HG02763 (cell line): ENCODE data around the gene ISG20L2.

Source experiments
- ATAC-seq: cut with Tn5 transposase; IDR thresholded peaks from one replicate; pipeline ENCODE4 v1.9.1; 2021; ENCODE audit warnings: mild to moderate bottlenecking, moderate library complexity; ENCODE audit not compliant: unreplicated experiment

ISG20L2 gene

GRCh38 chr1:156707417-156708217 is 20.9 kb downstream of the ISG20L2 start:
- no peak for ATAC-seq

- no peak for ATAC-seq
Observed at GRCh38 chr1:156706657-156707416, 21.7 kb downstream of the ISG20L2 start.

- no peak for ATAC-seq
Observed at GRCh38 chr1:156705918-156706656, 22.5 kb downstream of the ISG20L2 start.

DNA sequence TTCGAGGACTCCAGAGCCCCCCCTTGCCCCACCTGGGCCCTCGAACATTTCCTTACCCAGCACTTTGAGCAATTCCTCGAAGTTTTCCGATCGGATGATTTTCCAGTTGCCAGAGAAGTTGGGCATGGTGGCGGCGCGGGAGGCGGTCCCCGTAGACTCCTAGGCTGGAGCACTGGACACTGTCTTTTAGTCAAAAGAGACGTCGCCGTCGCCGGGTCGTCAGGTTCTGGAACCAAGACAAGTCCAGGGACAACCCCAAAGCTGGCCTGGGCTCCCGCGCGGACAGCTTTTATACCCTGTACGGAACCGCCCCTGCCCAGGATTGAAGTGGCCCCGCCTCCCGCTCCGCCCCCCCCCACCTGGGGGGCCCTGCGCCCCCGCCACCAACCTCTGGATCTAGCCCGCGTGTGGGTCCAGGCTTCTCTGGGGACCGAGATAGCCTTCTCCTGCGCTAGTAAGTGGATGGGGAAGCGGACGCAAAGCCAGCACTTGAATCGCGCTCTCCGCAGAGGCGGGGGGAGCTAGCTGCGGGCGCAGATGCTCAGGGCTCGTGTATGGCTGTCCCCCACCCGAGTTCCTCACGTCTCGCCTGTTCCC is 23.1 kb downstream of the ISG20L2 start, which contains the start of gene CRABP2:
TSS of gene CRABP2 (minus strand) at position 263 of the 597 bp plus-strand sequence. CDS start at position 126, 137 bp downstream.
- ATAC-seq: no peak

DNA sequence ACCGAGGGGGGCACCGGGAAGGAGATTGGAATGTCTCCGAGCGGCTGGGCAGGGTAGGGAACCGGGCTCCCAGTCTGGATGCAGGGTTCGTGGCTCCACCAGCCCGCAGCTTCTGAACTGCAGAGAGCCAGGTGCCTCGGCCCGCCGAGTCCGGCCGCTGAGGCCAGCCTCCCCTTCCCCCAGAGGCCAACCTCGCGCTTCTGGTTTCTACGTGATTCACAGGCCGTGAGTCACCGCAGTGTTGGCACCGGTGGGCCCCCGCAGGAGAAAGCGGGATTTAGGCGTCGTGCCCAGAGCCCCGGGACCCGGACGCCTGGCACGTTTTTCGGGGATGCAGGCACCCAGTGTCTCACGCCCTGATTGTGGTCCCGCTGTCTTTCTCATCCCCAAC is 23.6 kb downstream of the ISG20L2 start:
- ATAC-seq: no peak

DNA sequence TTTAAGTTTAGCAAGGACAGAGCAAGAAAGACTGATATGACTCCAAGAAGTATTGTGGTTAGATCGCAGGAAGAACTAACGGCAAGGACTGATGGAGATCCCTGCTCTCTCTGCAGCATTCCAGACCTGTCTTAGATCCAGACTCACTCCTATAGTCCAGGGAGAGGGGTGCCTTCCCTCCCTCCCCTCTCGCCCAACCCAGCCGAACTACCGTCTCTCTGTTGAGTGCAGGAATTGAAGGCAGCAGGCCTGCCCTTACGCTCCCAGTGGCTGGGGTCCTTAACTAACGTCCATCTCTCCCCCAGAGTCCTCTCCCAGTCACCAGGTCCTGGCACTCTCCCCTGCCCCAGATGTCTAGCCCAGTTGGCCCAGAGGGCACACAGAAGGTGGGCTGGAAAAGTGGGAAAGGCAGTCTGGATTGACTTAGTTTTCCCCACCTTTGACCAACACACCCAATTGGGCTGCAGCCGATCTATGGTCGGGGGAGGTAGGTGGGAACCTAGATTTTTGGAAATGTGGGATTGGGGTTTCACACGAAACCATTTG is 24.3 kb downstream of the ISG20L2 start:
- ATAC-seq: no peak

GRCh38 chr1:156703741-156704140 is 24.8 kb downstream of the ISG20L2 start:
- no peak for ATAC-seq

GRCh38 chr1:156703336-156703735 is 25.2 kb downstream of the ISG20L2 start:
- ATAC-seq: no peak

DNA sequence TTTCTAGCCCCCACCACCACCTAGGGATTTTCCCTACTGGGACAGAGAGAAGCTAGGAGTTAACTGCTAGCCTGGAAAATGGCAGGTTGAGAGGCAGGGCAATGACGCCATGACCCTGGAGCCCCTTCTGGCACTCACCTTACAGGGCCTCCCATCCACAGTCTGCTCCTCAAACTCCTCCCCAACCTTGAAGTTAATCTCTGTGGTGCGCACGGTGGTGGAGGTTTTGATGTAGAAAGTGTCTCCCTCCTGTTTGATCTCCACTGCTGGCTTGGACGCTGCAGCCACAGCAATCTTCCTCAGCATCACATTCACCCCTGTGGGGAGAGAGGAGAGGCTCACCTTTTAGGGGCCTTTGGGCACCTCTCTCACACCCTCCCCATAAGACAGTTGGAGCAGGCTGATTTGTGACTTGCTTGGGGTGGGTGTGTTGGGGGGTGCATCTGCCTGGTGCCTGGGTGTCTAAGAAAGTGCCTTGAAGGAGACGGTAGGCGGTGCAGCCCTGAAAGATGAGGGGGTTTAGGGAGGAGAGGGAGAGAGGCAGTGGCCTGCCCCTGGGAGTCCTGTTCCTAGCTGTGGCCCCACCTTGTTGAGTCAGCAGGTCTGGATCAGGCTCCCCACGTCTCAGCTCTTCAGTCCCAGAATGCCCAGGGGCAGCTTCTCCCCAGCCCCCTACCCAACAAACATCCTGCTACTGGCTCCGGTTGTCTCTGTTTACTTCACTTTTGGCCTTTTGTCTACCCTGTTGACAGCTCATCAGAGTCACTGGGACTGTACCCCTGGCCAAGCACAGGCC is 27.6 kb downstream of the ISG20L2 start:
- no peak for ATAC-seq

DNA sequence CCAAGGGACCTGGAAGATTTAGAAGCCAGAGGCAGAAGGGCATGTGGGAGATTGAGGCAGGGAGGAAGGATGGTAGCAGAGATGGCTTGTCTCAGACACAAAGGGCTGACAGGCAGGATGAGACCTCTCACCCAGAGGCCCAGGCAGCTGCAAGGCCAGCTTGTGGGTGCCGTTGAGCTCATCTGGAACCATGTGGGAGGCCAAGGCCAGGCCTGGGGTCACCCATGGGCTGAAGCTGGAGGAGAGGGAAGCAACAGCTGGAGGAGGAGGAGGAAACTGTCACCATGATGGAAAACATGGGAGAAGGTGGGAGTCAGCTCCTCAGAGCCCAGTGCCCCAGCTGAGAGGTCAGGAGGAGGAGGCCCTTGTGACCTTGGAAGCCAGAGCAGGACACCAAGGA is 29.6 kb downstream of the ISG20L2 start:
- no peak for ATAC-seq

DNA sequence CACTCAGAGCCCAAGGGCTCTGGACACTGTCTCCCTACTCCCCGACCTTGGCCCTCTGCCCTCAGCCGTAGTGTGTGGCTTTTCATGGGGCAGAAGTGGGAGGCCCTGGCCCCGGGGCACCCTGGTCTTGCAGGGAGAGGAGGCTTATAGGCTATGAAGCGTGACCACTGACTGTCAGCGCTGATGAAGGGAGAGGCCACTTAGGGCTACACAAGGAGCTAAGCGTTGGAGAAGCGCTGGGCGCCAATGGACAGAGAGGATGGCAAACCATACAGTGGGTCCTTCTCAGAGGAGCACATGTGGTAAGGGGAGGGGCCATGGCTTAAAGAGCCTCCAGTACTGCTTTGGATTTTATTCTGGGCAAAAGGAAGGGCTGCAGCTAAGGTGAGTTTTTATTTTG is 31.1 kb downstream of the ISG20L2 start:
- ATAC-seq: no peak

GRCh38 chr1:156696755-156697154 is 31.8 kb downstream of the ISG20L2 start:
- no peak for ATAC-seq

- ATAC-seq: no peak
Observed at GRCh38 chr1:156694690-156694962, 33.9 kb downstream of the ISG20L2 start.

DNA sequence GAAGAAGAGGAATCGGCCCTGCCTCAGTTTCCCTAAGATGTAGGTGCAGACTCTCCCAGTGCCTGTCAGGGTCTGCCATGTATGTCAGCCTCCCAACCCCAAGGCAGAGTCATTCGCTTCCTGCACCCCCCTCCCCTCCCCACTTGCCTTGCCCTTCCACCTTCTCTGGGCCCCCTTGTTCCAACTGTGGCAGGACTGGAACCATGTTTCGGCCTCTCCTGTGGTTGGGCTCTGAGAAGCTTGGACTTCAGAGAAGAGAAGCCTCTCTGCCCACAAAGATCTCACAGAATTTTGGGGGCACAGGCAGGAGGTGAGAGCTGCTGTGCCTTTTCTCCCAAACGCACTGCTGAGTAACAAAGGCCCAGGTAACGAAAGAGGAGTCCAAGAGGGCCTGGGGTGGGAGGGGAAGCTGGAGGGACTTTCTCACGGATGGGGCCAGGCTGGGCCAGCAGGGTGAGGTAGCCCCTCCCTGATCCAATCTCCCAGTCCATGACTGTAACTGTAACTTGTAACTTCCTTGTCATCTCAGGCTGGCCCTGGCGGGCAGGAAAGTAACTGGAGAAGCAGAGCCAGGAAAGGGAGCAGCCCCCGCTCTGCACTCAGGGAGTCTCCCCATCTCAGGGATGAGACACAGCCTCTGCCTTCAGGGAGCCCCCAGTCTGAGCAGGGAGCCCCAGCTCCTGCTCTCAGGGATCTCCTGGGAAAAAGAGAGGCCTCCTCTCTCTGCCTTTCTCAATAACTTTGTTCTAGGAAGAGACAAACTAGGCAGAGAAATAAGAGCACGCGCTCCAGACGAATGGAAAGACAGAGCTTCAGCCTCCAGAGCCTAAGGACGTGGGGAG is 34.5 kb downstream of the ISG20L2 start:
- ATAC-seq: no peak

DNA sequence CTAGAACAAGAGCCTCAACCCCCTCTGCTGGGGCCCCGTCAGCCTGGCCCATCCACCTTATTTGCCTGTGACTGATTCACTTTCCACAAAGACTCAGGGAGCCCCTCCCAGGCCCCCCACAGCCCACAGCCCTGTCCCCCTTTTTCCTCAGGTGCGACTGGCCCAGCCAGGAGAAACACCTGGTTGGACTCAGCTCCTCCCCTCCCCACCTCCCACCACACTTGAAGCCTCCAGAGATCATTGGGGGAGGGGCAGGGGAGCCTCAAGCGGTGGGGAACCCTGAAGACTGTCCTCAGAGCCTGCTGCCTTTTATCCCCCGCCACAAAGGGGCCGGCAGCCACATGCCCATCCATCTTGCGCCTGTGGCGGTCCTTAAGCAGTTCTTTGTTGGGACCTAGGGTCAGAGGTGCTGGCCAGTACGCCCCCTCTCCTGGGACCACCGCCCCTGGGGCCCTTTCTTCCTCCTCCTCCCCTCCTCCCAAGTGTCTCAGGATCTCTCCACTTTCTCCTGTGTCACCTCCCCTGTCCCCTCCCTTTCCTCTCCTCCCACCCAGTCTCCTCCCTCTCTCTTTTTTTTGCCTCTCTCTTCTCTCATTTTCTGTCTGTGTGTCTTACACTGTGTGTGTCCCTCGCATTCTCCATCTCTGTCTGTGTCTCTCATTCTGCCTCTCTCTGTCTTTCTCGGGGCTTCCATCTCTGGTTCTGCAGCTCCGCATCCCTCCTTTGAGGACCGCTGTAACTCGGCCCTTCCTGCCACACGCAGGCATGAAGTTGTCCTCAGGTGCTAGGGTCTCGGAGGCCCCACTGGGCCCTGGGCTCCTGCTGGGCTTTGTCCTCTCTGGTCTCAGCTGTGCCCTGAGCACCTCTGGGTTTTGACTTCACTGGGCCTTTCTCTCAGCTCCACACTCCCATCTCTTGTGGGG is 35.4 kb downstream of the ISG20L2 start:
- no peak for ATAC-seq

DNA sequence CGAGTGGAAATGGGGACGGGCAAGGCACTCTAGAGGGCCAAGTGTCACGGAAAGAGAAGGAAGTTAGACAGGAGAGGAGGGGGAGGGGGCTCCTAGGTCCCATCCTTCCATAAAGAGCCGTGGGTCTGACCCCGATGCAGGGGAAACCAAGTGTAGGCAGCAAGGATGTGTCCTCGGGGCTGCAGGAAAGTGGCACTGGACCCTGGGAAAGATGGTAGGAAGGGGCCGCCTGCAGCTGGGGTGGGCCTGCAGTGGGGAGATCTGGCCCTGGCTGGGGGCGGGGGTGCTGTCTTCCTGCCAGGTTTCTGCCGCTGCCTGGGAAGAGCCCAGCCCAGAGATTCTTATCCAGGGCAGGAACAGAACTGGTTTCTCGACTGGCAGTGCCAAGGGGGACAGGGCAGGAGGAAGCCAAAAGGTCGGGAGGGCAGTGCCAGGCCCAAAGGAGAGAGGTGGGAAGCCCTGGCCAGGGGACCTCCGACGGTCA is 36.1 kb downstream of the ISG20L2 start:
- ATAC-seq: no peak

DNA sequence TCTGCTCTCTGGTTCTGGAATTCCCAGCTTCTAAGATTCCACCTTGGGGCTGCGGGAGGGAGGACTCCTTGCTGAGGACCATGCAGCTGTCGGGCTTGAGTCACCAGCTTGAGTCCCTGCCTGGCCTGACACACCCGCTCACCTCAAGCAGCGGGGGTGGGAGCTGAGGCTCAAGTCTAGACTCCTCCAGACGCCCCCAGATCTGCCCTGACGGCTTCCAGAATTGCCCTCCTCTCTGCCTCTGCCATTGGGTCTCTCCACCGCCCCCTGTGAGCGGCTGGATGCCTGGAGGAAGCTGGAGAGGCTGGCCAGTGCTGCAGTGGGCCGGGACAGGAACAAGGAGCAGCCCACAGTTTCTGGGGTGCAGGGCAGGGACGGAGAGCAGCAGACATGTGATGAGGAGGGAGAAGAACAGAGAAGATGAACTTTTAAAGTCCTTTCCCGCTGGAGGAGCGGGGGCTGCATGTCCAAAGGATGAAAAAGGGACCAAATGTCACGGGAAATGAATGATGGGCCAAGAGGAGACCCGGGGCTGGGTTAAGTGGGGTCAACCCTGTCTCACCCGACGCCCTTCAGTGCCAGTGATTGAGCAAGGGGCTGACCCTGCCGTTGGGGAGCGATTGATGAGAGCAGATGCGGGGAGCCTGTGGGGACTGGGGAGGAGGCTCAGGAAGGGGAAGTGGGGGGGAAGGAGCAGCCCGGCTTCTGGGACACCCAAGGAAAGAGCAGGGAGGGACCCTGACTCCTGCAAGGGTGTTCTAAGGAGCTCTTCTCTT is 36.7 kb downstream of the ISG20L2 start:
- ATAC-seq: no peak
